ENCODE results near the gene ZNF831.
A peak's percentile ranks its signal among the peaks of the same experiment; 100 is the strongest.

The ZNF831 gene

GRCh38 chr20:59220161-59220560, 56.5 kb downstream of the ZNF831 start:
- TF ChIP-seq EGR1 (IDR thresholded peaks at IDR 0.05): no peak
- no peak for TF ChIP-seq MAX (IDR thresholded peaks at IDR 0.05)

- TF ChIP-seq TEAD4 (IDR thresholded peaks at IDR 0.05): no peak
- no peak for TF ChIP-seq YY1 (IDR thresholded peaks at IDR 0.05; ENCODE audit: low read depth)
- TF ChIP-seq TAF1 (IDR thresholded peaks at IDR 0.05; ENCODE audit: low read depth): no peak
- TF ChIP-seq EGR1 (IDR thresholded peaks at IDR 0.05): no peak
- TF ChIP-seq CREB1 (IDR thresholded peaks at IDR 0.05; ENCODE audit: low read depth): no peak
- TF ChIP-seq RAD21 (IDR thresholded peaks at IDR 0.05; ENCODE audit: low read depth): no peak
Measured at GRCh38 chr20:59221049-59221706, 57.6 kb downstream of the ZNF831 start.

GRCh38 chr20:59221707-59222252, 58.2 kb downstream of the ZNF831 start:
- TF ChIP-seq NFIC (IDR thresholded peaks at IDR 0.05) (no peak), ZBTB7A (IDR thresholded peaks at IDR 0.05; ENCODE audit: low read depth) (no peak), EGR1 (IDR thresholded peaks at IDR 0.05) (no peak), TEAD4 (IDR thresholded peaks at IDR 0.05) (no peak), FOXM1 (IDR thresholded peaks at IDR 0.05; ENCODE audit: borderline replicate concordance, low read depth) (no peak), EP300 (IDR thresholded peaks at IDR 0.05; ENCODE audit: borderline replicate concordance) (no peak), TCF12 (IDR thresholded peaks at IDR 0.05; ENCODE audit: low read depth) (no peak), RAD21 (IDR thresholded peaks at IDR 0.05; ENCODE audit: low read depth) (no peak)

- no peak for TF ChIP-seq YY1 (IDR thresholded peaks at IDR 0.05; ENCODE audit: low read depth)
- no peak for TF ChIP-seq TEAD4 (IDR thresholded peaks at IDR 0.05)
- TF ChIP-seq MAX (IDR thresholded peaks at IDR 0.05): no peak
- TF ChIP-seq EGR1 (IDR thresholded peaks at IDR 0.05): no peak
- TF ChIP-seq FOXM1 (IDR thresholded peaks at IDR 0.05; ENCODE audit: borderline replicate concordance, low read depth): no peak
- TF ChIP-seq CEBPB (IDR thresholded peaks at IDR 0.05): no peak
- peak; percentile 75 for TF ChIP-seq RAD21 (IDR thresholded peaks at IDR 0.05; ENCODE audit: low read depth)
- no peak for TF ChIP-seq CREB1 (IDR thresholded peaks at IDR 0.05; ENCODE audit: low read depth)
Measured at GRCh38 chr20:59222253-59223181, 58.9 kb downstream of the ZNF831 start.

GRCh38 chr20:59223182-59223601, 59.6 kb downstream of the ZNF831 start:
- no peak for TF ChIP-seq NFIC (IDR thresholded peaks at IDR 0.05)
- TF ChIP-seq EGR1 (IDR thresholded peaks at IDR 0.05): no peak

- TF ChIP-seq REST (IDR thresholded peaks at IDR 0.05; ENCODE audit: low read depth): no peak
- TF ChIP-seq TAF1 (IDR thresholded peaks at IDR 0.05; ENCODE audit: low read depth): no peak
- no peak for TF ChIP-seq ZBTB7A (IDR thresholded peaks at IDR 0.05; ENCODE audit: low read depth)
- no peak for TF ChIP-seq FOXM1 (IDR thresholded peaks at IDR 0.05; ENCODE audit: borderline replicate concordance, low read depth)
- no peak for TF ChIP-seq USF1 (IDR thresholded peaks at IDR 0.05)
- TF ChIP-seq CEBPB (IDR thresholded peaks at IDR 0.05): no peak
- TF ChIP-seq TEAD4 (IDR thresholded peaks at IDR 0.05): no peak
Measured at GRCh38 chr20:59223750-59224149, 60.1 kb downstream of the ZNF831 start.

GRCh38 chr20:59224236-59224635, 60.6 kb downstream of the ZNF831 start:
- TF ChIP-seq MAX (IDR thresholded peaks at IDR 0.05) (no peak), CEBPB (IDR thresholded peaks at IDR 0.05) (no peak), EGR1 (IDR thresholded peaks at IDR 0.05) (no peak), CREB1 (IDR thresholded peaks at IDR 0.05; ENCODE audit: low read depth) (no peak), TAF1 (IDR thresholded peaks at IDR 0.05; ENCODE audit: low read depth) (no peak)

GRCh38 chr20:59230385-59230784, 66.8 kb downstream of the ZNF831 start:
- TF ChIP-seq ZBTB7A (IDR thresholded peaks at IDR 0.05; ENCODE audit: low read depth) (no peak), EGR1 (IDR thresholded peaks at IDR 0.05) (no peak), TEAD4 (IDR thresholded peaks at IDR 0.05) (no peak), CEBPB (IDR thresholded peaks at IDR 0.05) (no peak), EP300 (IDR thresholded peaks at IDR 0.05; ENCODE audit: borderline replicate concordance) (no peak)
